HCEC 1CT (cell line): ENCODE measurements around the gene TMEM183A.
A peak's percentile ranks its signal among the peaks of the same experiment; 100 is the strongest.
"Not testable (repeated sequence)": the region's sequence is repeated elsewhere in the genome, so short reads cannot be mapped to it uniquely, and the experiment has no call there.

Experiments
- DNase-seq: peaks from one replicate; pipeline ENCODE4 v3.0.0-alpha.2; 2017

TMEM183A gene, protein sequence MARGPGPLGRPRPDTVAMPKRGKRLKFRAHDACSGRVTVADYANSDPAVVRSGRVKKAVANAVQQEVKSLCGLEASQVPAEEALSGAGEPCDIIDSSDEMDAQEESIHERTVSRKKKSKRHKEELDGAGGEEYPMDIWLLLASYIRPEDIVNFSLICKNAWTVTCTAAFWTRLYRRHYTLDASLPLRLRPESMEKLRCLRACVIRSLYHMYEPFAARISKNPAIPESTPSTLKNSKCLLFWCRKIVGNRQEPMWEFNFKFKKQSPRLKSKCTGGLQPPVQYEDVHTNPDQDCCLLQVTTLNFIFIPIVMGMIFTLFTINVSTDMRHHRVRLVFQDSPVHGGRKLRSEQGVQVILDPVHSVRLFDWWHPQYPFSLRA

DNA sequence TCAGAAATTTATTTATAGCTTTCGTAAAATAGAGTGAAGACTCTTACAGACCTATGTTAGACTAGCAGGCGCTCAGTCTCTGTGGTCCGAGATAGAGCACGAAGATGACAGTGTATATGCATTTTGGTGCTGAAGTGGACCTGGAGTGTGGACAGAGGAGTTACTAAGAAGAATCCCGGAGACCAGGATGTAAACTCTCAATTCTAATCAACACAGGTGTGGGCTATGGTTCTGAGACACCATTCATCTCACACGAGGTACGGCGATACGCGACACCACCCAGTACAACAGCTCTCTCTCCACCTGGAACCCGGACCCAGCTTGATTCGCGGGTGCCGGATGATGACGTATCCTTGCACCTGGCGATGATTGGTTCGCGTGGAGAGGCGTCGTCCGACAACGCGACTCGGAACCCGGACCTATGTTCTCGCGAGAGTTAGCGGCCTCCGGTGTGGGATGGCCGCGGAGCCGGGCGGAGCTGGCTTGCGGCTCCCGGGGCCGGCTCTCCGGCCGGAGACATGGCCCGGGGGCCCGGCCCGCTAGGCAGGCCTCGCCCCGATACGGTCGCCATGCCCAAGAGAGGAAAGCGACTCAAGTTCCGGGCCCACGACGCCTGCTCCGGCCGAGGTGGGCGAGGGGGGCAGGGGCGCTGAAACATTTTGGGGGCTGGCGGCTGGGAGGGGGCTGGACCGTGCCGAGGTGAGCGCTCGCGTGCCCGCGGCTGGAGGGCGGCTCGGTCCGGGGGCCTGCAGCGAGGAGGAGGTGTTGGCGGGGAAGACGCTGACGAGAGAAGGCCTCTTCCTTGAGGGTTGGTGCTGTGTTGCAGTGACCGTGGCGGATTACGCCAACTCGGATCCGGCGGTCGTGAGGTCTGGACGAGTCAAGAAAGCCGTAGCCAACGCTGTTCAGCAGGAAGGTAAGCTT lies at the start of gene TMEM183A:
TMEM183A (plus strand) TSS at position 427 of the 924 bp plus-strand sequence; CDS start at position 519, 92 bp downstream.
- peak; percentile 96 for DNase-seq

DNA sequence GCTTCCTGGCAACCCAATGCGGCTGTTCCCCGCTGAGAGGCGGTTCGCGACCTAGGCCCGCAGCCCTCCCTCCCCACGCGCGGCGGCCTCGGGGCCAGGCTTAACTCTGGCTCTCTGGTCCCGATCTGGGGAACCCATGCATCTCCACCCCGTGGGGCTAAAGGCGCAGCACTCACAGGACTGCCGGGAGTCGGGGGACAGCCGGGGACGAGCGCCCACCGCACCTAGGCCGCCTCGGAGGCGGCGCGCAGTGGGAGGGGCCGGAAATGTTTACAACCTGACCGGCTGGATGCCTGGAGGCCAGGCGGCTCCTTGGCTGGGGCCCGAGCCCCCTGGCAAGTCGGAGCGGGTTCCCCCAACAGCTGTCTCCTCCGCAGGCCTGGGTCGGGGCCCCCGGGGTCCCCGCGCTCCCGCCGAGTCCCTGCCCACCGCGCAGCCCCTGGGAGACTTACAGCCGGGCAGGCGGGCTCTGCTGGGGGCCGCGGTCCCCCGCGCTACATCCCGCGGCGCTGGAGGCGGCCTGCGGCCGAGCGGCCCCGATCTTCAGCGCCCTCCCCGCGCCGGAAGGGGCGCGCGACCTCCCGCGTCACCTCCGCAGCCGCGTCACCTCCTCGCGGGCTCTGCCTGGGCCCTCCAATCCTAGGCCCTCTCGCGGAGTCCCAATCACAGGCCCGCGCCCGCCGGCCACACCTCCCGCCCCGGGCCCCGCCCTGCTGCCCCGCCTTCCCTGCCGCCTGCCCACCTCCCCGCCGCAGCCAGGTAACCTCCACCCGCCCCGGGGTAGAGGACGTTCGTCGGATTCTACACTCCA lies 49.2 kb upstream of the TMEM183A start, which contains the start of gene ADIPOR1:
ADIPOR1 (minus strand) TSS at position 580 of the 811 bp plus-strand sequence. CDS start 7,242 bp downstream, outside the sequence.
- DNase-seq = peak; percentile 84

DNA sequence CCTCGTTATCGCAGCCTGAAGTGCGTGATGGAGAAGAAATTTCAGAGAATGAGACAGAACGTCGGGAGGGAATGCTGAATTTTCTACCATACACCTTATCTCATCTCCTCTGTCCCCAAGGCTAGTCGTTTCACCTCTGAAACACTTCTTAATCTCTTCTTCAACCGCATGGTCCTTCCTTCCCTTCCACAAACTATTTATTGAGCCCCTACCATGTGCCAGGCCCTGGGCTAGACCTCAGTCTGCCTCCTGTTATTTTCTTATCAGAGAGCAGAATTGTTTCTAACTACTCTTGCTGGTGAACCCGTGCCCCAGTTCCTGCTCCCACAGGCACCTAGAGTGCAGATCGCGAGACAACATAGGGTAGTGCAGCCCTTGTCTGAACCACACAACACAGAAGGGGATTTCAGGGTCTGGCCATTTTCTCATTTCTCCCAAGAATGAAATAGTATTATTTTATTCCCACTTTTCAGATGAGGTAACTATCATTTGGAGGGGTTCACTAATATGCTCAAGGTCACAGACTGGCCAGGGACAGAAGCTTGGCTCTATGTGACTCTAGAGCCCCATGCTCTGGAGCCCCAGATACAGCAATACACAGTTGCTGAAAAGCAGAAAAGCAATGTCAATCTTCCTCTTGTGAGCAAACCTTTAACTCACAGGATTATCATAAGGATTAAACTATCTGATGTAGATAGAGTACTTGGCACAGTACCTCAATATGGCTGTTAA lies 48.5 kb upstream of the TMEM183A start:
- DNase-seq = no peak

DNA sequence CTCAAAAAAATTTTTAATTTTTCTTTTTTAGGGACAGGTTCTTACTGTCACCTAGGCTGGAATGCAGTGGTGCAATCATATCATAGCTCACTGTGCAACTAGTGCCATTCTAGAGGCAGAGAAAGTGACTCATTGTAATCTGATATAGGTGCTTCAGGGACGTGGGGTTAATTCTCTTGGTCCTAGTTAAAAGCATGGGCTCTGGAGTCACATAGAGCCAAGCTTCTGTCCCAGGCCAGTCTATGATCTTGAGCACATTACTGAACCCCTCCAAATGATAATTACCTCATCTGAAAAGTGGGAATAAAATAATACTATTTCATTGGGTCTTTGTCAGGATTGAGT lies 47.9 kb upstream of the TMEM183A start:
- DNase-seq = peak; percentile 70

DNA sequence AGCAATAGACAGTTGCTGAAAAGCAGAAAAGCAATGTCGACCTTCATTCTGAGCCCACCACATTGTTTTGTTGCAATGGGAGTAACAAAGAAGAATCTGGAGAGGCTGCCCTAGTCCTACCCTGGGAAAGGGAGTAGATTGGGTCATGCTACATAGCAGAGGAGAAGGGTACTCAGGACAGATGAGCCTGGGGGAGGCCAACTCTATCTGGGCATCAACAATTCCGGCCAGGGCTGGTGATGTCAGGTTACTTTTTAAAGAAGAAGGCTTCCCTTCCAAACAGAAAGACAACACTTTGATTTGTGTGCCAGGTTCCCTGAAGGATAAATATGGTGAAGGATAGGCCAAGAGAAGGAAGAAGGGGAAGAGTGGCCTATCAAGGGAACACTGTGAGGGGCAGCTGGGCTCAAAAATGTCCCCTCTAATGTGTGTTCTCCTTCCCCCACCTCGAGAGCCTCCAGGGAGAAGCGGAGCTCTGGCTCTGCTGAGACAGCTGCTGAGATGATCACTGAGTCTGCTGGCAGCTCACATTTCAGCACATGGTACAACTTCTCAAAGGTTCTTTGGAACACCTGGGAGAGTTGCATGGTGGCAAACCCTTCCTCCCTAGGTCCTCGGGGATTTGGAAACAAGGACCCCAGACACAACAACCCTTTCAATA lies 45.8 kb upstream of the TMEM183A start:
- no peak for DNase-seq

DNA sequence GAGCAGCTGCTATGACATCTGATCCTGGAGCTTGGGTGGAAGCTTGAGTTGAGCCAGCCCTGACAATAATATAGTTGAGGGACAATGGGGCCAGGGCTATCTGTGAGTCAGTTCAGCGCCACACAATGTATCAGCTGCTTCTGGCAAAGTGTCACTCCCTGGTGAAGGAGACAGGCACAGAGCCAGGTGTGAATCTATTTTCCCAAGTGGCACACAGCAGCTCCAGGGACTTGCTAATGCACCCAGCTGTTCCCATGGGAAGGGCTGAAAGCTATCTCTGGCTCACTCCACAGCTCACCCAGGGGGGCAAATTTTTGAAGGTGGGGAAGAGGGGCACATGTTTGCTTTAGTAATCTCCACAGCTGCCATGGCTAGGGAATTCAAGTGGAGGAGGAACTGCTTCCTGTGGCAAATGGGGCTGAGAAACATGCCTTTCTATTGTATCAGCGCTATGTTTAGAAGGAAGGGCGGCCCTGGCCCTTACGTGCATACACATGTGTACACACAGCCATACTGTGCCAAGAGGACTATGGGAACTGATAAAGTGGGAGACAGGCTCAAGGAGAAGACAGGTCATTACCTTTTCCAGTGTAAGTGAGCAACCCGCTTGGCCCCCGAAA lies 42.3 kb upstream of the TMEM183A start:
- DNase-seq = peak; percentile 12

DNA sequence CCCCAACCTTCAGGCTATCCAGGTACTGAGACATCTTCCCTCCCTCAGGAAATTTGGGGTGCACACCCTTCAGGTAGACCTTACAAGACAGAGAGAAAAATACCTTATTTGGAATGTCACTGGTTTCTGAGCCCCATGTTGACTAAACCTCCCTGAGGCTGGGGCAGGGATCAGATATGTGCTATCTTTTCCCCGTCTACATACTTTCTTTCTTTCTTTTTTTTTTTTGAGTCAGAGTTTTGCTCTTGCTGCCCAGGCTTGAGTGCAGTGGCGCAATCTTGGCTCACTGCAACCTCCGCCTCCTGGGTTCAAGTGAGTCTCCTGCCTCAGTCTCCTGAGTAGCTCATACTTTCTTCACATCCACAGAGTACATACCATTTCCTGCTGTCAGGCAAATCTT lies 41.8 kb upstream of the TMEM183A start:
- no peak for DNase-seq

DNA sequence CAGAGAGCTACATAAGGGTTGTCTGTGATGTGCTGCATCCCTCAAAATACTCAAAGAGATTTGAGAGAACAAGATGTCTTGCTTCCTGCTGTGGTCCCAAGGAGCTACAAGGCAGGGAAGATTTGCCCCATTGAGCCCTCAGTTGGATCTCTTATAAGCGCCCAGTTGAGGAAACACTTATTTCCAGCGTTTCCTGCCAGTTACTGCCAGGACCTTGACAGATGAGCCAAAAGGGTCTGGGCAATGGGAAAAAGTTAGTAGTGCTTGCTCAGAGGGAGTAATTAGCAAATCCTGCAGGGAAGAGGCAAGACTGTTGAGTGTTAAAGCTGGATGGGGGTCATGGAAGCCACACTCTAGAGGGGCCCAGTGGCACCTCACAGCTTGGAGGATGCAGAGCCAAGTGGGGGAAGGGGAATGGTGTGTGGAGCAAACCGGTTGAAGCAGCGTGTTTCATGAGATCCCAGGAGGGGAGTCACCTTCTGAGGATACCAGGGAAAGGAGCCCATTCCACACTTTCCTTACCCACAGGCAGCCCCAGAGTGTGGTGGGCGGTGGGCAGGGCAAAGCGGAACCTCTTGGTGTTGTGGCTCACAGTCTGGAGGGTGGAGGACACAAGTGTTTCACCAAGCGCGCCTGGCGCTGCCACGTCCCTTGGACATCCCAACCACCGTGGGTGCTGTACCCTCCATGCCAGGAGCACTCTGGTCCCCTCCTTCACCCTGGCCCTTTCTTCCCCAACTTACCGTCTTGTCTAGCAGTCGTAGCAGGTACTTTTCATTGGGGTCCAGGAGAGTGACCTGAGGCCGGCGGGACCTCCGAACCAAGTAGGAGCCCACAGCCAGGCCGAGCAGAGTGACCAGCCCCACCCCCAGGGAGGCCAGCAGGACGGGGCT lies 40.9 kb upstream of the TMEM183A start:
- DNase-seq = no peak

DNA sequence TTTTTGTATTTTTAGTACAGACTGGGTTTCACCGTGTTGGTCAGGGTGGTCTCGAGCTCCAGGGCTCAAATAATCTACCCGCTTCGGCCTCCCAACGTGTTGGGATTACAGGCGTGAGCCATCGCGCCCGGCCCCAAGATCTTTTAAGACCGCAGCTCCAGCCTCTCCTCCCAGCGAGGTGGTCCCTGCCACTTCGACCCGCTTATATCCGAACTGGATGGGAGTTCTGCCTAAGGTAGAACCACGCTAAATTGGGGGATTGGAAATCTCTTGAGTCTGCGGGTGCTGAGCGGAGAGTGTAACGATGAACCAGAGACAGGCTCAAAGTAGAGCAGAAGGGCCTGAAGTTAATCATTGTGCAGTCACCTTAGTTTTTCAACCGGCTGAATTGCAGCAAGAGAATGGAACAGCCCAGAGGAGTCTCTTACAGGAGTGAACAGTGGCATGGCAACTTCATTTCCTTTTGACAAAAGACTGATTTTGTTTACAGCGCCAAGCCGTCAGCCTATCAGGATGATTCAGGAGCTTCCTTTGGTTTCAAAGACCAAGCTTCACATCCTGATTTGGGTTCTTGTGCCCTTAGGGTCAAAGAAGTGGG lies 39.4 kb upstream of the TMEM183A start:
- DNase-seq = no peak

DNA sequence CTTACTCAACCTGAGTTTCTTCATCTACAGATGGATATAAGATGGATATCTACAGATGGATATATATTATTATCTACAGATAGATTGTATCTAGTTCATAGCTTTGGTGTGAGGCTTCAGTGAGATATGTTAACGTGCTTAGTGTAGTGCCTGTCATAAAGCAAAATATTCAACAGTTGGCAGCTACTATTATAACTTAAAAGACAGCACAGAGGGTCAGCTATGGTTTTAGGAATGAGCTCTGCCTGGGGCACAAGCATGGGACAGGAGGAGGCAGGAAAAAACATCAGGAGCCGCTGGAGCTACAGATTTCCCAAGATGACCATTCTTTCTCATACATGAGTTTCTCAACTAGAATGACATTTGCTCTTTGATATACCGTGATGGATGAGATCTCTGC lies 38.8 kb upstream of the TMEM183A start:
- DNase-seq = no peak

DNA sequence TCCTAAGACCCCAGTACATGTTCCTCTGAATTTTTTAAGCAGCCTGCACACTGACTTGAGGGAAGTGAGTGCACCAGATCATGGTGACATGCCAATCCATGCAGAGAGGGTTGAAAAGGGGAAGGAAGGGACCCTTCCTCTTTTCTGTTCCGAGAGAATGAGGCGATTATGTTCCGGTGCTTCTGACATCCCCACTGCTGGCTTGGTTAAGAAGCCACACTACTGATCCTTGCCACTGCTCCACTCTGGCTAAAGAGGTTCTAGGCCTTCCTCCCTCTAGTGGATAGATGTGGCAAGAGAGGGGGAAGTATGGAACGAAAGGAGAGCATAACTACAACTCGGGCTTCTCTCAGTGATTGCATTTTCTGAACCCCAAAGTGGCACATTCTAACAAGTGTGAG lies 38.3 kb upstream of the TMEM183A start:
- DNase-seq = peak; percentile 73

DNA sequence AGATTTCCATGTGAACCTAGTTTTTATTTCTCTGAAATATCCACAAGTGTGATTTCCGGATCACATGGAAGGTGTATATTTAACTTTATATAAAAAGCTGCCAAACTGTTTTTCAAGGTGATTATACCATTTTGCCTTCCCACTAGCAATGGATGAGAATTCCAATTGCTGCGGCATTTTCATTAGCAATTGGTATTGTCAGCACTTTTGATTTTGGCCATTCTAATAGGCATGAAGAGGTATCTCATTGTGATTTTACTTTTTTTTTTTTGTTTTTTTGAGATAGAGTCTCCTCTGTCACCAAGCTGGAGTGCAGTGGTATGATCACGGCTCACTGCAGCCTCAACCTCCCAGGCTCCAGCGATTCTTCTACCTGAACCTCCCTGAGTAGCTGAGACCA lies 35.1 kb upstream of the TMEM183A start:
- DNase-seq = no peak

DNA sequence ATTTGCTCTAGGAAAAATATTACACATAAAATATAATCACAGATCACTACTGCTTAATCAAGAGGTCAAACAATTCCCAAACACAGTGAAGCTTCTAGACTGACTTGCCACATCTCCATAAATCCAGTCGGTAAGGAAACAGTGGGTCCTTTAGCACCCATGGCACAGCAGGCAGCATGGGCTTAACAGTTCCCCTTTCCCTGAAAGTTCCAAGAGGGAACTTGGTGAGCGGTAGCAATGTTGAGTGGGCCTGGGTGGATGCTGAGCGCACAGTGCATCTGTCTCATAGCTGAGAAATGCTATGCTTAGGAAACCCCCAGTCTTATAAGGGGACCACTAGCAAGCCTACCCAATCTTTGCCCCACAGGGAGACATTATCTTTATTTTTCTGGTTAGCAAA lies 32.3 kb upstream of the TMEM183A start:
- no peak for DNase-seq

DNA sequence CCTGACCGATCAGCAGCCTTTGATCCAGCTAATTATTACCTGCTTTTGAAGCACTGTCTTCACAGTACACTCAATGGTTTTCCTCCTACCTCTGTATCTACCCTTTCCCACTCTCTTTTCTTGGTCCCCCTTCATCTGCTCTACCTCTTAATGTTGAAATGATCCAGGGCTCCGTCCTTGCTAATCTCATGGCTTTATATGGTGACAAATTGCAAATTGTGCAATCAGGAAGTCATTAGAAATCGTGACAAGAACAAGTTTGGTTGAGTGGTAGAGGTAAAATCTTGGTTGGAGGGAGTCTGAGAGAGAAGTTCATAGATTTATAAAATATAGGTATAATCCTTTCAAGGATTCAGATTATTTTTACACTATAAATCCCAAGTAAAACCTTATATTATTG lies 30.5 kb upstream of the TMEM183A start:
- DNase-seq = no peak

DNA sequence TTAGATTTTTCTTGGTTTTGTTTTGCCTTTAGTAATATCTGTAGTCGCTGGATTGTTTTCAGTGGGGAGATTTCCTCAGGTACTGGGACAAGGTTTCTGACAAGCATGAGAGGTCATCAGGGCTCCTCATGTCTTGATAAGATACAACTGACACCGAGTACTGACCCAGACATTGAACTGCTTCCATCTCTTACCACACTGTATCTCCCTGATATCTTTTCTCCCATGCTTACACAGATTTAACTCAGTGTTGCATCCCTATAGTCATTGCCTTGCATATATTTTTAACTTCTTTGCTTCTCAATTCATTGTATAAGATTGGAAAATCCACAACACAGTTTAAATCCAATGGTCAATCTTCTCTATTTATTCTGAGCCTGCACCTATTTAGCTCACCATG lies 27.7 kb upstream of the TMEM183A start:
- DNase-seq = no peak

DNA sequence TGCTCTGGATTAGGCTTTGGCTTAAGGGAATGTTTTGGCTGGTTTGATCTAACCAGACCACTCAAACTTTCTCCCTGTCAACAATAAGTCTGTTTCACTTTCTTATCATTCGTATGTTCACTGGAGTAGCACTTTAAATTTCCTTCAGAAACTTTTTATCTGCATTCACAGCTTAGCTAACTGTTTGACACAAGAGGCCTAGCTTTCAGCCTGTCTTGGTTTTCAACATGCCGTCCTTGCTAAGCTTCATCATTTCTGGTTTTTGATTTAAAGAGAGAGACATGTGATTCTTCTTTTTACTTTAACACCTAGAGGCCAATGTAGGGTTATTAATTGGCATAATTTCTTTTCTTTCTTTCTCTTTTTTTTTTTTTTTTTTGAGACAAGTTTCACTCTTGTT lies 25.2 kb upstream of the TMEM183A start:
- DNase-seq = no peak

DNA sequence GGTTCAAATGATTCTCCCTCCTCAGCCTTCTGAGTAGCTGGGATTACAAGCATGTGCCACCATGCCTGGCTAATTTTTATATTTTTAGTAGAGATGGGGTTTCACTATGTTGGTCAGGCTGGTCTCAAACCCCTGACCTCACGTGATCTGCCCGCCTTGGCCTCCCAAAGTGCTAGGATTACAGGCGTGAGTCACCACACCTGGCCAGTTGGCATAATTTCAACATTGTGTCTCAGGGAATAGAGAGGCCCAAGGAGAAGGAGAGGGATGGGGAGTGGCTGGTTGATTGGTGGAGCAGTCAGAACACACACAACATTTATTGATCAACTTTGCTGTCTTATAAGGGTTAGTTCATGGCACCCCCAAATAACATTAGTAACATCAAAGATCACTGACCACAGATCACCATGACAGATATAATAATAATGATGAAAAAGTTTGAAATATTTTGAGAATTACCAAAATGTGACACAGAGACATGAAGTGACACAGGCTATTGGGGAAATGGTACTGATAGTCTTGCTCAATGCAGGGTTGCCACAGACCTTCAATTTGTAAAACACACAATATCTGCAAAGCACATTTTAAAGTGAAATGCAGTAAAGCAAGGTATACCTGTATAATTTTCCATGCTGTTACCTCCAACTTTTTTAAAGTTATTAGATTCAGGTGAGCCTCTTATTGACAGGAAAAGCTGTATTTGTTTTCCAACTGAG lies 24.3 kb upstream of the TMEM183A start:
- no peak for DNase-seq

DNA sequence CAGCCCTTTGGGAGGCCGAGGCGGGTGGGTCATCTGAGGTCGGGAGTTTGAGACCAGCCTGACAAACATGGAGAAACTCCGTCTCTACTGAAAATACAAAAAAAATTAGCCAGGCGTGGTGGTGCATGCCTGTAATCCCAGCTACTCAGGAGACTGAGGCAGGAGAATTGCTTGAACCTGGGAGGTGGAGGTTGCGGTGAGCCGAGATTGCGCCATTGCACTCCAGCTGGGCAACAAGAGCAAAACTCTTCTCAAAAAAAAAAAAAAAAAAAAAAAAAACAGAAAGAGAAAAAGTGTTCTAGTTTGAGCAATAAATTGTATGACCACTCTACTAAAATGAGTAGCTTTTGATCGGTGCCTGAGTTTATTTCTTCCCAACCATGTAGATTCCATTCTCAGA lies 21.1 kb upstream of the TMEM183A start:
- not testable (repeated sequence) for DNase-seq

DNA sequence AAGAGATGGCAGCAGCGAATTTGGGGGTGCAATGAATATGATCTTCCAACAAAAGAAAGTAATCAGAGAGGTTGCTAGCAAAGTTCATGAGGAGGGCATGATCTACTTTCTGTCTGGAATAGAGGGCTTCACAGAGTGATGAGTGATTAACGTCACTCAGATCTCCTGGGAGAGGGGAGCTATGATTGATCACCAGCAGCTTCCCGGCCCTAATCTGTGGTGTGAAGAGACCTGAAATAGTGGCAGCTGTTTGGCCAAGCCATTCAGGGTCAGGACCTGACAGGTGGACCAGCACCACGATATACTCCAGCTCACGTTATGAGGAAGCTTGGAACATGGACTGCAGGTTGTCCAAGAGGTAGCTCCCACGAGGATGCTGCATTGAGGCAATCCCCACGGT lies 19.9 kb upstream of the TMEM183A start:
- DNase-seq = no peak
